Astrocyte of the hippocampus (primary cell): ENCODE data around the gene MUC7.
"Not testable (repeated sequence)": the region's sequence is repeated elsewhere in the genome, so short reads cannot be mapped to it uniquely, and the experiment has no call there.

ENCODE experiments used
- DNase-seq: peaks from one replicate; pipeline ENCODE4 v3.0.0; 2011; ENCODE audit warnings: low read depth, low spot score

MUC7 gene

DNA sequence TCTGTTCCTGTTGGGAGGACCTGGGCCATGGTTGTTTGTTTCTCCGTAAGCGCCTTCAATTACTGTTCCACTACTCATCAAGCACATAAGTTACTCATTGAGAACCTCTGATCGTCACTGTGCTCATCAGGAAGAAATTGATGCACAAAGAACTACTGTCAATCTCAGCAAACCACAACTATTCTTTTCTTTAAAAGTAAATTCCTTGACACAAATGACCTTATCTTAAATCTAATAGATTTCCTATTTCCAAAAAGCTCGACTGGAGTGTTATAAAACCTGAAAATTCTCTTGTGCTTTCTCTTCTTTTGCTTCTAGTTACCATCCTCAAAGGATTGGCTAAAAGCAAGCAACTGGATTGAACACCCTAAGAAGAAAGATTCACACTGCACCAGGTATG is at the start of gene MUC7:
Gene MUC7 (plus strand): TSS at position 301 of the 400 bp plus-strand sequence. CDS start 1,825 bp downstream, outside the sequence.
- no peak for DNase-seq

DNA sequence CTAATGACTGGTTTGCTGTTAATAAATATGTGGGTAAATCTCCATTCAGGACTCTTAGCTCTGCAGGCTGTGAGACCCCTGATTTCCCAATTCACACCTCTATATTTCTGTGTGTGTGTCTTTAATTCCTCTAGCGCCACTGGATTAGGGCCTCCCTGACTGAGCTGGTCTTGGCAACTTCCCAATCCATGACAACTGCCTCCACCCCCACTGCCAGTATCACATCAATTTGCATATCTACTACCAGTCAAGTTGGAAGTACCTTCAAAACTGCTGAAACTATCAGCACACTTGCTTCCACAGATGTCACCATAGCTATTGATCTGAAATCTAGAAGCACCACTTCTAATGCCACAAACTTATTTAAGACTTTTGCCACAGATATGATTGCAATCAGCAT is 46.7 kb upstream of the MUC7 start:
- DNase-seq, result no peak

DNA sequence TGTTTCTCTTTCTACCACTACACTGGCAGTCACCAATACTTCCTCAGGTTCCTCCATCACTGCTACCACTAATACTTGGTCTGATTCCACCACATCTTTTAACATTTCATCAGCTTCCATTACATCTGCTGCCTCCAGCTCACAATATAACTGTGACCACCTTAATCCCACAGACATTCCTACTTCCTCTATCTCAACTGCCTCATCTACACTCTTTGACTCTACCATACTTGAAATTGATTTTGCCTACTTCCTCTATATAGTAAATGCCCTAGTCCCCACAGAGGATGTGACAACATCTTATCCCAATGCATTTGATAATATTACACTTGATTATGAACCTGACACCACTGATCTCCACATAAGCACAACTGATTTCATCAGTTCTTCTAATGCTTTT is 45.2 kb upstream of the MUC7 start:
- no peak for DNase-seq

DNA sequence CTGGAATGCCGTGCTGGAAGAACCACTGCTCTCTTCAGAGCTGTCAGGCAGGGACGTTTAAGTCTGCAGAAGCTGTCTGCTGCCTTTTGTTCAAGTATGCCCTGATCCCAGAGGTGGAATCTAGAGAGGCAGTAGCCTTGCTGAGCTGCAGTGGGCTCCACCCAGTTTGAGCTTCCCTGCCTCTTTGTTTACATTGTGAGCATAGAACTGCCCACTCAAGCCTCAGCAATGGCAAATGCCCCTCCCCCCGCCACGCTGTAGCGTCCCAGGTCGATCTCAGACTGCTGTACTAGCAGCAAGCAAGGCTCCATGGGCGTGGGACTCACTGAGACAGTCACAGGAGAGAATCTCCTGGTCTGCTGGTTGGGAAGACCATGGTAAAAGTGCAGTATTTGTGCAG is 34.8 kb upstream of the MUC7 start:
- no peak for DNase-seq

DNA sequence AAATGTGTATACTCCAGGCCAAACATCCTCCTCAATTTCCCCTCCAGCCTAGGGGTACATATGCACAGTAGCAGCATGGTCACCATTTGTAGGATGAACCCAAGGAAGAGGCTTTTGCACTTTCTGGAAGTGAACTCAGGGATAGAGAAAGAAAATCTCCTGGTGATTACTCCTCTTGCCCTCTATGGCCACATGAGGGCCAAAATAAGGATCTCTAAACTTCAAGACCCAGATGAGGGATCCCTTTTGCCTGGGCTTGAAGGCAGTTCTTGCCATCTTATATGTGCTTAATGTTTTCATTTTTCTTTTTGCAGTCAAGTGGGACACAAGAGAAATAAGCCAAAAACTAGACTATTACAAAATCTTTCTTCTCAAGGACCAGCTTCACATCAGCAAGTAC is 29.5 kb upstream of the MUC7 start:
- no peak for DNase-seq

DNA sequence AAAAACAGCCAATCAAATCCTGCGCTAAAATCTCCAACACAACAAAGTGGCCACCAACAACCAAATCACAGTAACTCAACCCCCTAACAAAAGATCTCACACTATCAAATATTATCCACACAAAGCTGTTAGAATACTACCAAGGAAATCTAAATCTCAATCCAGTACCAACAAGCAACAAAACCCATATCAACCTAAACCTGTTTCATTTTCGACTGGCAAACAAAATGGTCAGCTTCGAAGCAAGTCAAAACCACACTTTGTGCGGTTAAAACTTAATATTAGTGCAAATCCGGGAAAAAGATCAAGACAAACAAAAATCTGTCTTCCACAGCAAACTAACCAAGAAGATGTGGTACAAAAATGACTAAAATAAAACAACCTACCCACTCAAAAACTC is 28.7 kb upstream of the MUC7 start:
- no peak for DNase-seq

DNA sequence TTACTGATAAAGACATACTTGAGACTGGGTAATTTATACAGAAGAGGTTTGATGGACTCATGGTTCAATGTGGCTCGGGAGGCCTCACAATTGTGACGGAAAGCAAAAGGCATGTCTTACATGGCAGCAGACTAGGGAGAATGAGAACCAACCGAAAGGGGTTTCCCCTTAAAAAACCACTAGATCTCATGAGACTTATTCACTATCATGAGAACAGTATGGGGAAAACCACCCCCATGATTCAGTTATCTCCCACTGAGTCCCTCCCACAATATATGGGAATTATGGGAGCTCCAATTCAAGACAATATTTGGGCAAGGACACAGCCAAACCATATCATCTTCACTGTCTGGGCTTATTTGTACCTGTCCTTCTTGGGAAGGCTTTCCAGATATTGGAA is 22.8 kb upstream of the MUC7 start:
- no peak for DNase-seq

DNA sequence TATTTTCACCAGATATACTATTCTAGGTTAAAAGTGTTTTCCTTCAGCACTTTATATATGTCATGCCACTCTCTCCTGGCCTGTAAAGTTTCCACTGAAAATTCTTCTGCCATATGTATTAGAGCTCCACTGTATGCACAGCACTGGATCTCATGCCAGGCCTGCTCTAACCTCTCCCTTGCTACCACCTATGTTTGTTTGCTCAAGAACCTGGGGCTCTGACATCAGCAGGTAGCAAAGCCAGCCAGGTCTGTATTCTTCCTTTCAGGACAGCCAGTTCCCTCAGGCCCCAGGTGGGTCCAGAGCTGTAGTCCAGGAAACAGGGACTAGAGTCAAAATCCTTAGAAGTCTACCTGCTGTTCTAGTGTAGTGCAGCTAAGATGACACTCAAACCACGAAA is 19.1 kb upstream of the MUC7 start:
- no peak for DNase-seq

DNA sequence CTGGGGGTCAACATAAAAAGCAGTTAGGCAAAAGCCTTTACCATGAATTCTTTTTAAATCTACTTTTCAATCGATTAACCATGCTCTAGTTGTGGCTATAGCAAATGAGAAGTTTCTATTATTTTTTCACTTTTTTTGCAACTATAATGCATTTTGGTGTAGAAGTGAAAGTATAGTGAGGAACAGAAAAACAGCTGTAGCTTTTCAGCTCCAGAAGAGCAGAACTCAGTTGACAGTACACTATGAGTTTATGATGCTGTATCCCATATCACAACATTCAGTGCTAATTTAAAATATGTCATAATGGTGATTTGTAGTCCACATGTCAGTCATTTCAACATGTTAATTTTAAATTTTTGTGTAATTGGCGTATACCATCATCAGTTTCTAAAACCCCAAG is 8.7 kb upstream of the MUC7 start:
- DNase-seq, result no peak

DNA sequence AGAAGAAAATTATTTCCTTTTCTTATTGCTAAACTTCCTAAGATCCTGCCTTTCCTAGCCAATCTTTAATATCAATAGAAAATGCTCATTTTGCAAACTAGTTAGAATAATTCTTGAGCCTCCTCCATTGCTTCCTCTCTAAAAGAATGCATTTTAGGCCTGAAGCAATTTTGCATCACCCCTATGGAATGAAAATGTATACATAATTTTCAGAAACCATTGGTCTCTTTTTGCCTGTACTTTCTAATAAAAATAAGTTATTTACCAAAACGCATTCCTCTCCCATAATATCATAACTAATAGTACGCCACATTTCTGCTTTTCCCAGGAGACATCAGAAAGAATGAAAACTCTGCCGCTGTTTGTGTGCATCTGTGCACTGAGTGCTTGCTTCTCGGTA is 1.7 kb downstream of the MUC7 start:
- no peak for DNase-seq

DNA sequence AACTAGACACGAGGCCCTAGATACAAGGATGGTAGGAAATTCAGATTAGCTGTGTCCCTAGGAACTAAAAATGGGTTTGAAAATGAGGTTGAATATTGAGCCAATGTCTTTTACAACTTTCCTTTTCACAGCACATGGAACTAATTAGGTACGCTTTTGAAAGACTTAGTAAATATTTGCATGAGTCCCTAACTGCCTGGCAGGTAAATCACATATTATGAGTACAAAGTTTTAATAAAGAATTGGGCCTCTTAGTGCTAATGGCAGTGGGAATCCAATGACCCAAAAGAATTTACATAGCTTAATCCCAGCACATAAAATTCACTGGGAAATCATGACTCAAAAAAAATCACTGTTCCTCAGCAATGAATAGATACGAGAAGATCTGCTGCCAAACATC is 16.8 kb downstream of the MUC7 start:
- no peak for DNase-seq

DNA sequence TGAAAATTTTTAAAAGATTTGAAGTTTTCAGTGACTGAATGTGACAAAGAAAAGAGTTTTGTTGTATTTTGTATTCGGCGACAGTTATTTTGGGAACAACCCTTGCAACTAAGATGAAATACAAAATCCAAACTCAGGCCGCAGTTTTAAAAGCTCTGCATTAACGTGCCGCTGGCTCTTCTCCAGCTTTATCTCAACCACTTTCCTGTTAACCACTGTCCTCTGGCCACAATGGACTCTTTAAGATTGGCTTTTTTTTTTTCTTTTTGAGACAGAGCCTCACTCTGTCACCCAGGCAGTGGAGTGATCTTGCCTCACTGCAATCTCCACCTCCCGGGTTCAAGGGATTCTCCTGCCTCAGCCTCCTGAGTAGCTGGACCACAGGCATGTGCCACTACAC is 24.2 kb downstream of the MUC7 start:
- no peak for DNase-seq

DNA sequence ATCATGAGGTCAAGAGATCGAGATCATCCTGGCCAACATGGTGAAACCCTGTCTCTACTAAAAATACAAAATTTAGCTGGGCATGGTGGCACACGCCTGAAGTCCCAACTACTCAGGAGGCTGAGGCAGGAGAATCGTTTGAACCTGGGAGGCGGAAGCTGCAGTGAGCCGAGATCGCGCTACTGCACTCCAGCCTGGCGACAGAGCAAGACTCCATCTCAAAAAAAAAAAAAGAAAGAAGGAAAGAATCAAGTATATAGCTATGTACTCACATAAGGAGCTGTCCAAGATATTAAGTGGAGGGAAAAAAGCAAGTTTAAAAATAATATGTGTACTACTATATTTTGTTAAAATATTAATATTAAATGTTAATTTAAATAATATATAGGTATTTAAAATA is 29.8 kb downstream of the MUC7 start:
- not testable (repeated sequence) for DNase-seq

DNA sequence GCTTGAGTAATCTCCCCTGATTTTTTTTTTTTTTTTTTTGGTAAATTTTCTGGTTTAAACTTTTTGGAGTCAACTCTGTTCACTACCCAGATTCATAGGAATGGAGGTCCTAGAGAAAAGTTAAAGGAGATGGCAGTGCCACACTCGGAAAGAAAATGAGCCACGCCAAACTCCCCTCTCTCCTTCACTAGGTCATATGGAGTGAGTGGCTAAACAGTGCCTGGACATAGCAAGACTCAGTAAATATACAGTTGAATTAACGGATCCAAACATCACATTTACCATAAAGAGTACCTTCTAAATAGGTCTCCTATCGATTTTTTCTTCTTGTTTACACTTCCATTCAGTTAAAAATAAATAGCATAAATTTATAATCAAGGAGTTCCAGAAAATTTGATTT is 32.7 kb downstream of the MUC7 start:
- DNase-seq, result no peak

DNA sequence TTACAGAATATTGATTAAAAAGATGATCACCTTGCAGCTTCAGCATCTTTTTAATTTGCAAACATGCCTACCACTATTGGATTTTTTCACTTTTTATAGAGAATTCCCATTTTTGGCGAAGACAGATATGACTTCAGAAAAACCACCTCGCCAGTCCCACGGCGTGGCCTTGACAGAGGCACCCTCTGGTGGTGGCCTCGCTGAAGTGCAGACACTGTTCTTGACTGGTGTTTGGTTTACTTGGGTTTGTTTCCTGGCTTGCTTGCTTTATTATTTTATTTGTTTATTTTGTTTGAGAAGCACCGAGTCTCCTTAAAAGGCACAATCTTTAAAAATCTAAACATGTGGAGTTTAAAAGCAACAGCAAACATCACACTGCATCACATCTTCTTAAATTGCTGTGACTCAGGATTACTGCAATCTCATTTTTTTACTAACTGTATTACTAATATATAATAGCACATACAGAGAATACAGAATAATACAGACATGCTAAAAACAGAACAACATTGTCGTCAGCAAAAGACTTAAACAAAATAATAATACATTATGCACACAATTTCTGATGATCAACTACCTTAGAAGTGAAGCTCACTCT is 33.3 kb downstream of the MUC7 start:
- DNase-seq, result peak; percentile 66

DNA sequence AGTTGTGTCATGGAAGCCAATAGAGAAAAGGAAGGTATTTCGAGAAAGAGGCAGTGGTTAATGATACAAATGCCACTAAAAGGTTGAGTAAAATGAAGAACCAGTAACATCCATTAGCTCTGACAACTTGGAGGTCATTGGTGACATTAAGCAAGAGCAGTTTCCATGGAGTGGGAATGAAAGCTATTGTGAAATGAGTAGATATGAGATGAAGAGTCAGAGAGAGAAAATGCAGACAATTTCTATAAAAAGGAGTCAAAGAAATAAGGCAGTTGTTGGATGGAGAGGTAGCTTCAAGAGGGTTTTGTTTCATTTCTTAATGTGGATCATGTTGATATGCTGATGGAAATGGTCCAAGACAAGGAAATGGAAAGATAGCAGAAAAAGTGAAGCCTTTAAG is 36.8 kb downstream of the MUC7 start:
- DNase-seq, result no peak

DNA sequence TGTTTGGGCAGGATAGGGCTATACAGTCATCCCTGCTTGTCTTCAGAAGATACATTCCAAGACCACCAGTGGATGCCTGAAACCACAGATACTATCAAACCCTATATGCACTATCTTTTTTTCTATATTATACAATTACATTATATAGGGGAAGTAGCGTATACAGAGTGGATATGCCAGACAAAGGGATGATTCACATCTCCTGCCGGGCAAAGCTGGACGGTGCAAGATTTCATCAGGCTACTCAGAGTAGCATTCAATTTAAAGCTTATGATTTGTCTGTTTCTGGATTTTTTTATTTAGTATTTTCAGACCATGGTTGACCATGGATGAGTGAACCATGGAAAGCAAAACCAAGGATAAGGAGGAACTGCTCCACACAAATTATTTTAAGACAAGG is 39.4 kb downstream of the MUC7 start:
- DNase-seq, result no peak

DNA sequence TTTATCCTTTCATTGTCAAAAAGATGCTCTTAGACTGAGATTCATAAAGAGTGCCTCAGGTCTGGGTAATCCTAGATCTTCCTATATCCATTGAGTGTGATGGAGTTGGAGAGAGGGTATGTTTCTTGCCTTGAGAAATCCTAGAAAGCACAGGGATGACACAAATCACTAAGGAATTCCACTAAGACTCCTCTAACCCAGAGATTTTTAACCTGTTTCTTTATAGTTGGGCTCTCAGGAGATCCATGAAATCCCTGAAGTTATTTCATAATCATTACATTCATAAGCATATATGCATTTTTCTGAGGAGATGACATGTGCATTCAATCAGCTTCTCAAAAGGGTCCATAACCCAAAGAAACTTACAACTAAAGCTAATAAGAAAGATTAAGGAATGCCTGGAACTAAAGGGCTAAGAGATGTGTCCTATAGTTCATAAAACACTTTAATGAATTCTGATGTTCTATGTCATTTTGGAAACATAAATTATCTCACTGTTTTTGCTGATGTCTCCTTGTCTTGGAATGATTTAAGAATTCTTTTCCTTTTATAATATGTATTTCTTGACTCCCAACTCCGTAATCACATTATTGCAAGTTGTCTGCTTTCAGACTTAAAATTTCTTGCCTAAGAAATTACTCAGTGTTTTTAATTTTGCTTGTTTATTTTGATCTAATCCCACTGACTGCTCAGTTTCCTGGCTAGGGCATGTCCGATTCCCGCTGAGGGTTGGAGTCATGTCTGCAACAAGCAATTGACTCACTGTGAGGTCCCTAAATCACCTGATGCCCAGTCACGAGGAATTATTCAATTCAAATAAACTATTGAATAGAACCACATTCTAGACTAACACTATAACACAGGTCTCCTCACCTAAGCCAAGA is 43.6 kb downstream of the MUC7 start:
- DNase-seq, result no peak

DNA sequence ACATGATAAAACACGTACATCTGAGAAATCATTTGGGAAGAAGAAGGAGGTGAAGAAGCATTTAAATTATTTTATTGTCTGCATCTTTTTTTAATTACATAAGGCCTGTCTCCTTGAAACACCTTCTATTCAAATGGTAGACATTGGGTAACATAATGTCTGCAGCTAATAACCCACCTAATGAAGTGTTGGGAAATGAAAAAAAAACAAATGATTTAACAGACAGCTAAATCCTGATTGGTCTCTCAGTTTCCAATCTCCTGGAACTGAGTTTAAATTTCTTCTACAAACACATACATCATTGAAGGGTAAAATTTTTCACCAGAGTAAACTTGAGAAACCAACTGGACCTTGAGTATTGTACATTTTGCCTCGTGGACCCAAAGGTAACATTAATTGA is 46.3 kb downstream of the MUC7 start, which contains the start of gene AMTN:
Gene AMTN (plus strand): TSS at position 301 of the 400 bp plus-strand sequence. CDS start 209 bp downstream, outside the sequence.
- no peak for DNase-seq

DNA sequence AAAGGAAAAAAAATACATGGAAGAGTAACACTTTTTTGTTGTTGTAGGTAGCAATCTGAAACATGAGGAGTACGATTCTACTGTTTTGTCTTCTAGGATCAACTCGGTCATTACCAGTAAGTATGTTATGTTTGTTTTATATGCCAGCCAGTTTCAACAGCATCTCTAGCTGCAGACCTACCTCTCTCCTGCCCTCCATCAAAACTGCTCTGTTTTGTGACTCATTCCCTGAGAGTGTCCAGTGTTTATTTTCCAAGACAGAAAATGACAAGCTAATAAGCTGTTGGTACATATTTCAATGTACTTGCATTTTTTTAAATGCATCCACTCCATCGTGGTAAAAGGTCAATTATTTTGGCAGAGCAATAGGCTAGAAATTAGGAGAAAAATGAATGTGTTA is 46.7 kb downstream of the MUC7 start:
- no peak for DNase-seq

DNA sequence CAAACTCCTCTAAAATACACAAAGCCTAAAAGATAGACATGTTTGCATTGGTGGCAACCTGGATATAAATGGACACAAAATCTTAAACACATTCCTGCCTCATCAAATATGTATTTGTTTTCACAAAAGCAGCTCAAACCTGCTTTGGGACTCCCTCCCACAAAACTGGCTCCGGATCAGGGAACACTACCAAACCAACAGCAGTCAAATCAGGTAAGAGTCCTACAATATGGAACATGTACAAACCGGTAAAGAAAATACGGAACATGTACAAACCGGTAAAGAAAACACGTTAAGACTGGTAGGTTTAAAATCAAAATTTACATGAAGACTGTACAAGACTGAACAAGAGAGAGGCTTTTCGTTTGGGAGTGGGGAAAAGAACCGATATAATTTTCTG is 50.6 kb downstream of the MUC7 start:
- no peak for DNase-seq

DNA sequence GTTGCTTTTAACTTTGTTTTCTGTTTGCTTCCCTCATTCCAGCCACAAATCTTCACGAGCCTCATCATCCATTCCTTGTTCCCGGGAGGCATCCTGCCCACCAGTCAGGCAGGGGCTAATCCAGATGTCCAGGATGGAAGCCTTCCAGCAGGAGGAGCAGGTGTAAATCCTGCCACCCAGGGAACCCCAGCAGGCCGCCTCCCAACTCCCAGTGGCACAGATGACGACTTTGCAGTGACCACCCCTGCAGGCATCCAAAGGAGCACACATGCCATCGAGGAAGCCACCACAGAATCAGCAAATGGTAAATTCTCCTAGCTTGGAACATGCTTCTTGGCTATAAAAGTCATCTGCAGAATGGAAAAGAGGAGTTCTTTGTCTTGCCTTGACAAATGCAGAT is 59.0 kb downstream of the MUC7 start:
- DNase-seq, result no peak

DNA sequence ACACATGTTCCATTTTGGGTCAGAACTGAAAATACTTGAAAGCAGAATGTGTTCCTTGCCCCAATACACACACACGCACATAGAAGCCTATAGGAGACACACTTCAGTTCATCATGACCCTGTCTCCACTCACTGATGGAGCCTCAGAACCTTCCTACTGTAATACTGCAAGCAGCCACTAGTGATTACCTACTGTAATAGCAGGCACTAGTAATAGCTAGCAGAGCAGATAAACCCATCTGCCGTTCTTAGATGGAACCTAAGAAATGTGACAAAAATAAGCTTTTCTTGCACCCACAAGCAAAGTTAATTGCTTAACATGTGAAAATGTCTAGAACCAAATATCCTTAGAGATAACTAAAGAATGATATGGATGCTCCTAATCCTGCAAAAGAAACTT is 60.0 kb downstream of the MUC7 start:
- no peak for DNase-seq
